GM12878 (cell line): ENCODE results near the gene LEF1. TPM values are rescaled to one million over a fixed set of nuclear protein-coding genes. Genes with fewer than 3 reads are reported as not detected.

Experiments used
- ATAC-seq: fragments of 200-7000 bp; cut with Tn5 transposase; 3 replicates; pipeline ENCODE4 v1.9.1; 2020; ENCODE audit warnings: mild to moderate bottlenecking, moderate library complexity
- BruUV-seq: library from RNA; stranded (reverse); fragments of 400-500 nt; replicated peaks from 2 replicates; lab custom pipeline; 2021; lab: Mats Ljungman, UMichigan
- CTCF ChIA-PET: fragments of 300-600 bp; sonication (Branson Sonifier 250); formaldehyde crosslinking; extraction: SDS; loops from one replicate; lab custom pipeline; 2021; ENCODE audit warnings: inconsistent platforms; lab: Yijun Ruan, JAX
- POLR2A ChIA-PET: fragments of 350-600 bp; formaldehyde crosslinking; extraction: SDS; loops from one replicate; lab custom pipeline; 2021; ENCODE audit warnings: inconsistent platforms; lab: Charles Lee
- RAD21 ChIA-PET: fragments of 300-600 bp; sonication (Branson Sonifier 250); formaldehyde crosslinking; loops from one replicate; lab custom pipeline; 2023; ENCODE audit warnings: antibody characterized with exemption; ENCODE audit not compliant: unreplicated experiment; lab: Charles Lee
- SMC1A ChIA-PET: fragments of 300-600 bp; sonication (Branson Sonifier 250); formaldehyde crosslinking; loops from one replicate; lab custom pipeline; 2023; ENCODE audit not compliant: unreplicated experiment, uncharacterized antibody; lab: Charles Lee
- DNase-seq: peaks from one replicate; pipeline ENCODE4 v3.0.0-alpha.2; 2011; ENCODE audit warnings: low read depth, low spot score
- FAIRE-seq: peaks from 3 replicates; lab custom pipeline; 2011; peaks lifted over from hg19 to GRCh38; lab: Jason Lieb, UNC
- H2AFZ ChIP-seq: 2 replicates; pipeline ENCODE4 v1.6.0; 2011; ENCODE audit warnings: low read depth, low read length, control low read depth; ENCODE audit not compliant: control insufficient read depth
- H3K27ac ChIP-seq: 2 replicates; pipeline ENCODE4 v1.5.1; 2011; ENCODE audit warnings: control low read depth; ENCODE audit not compliant: control insufficient read depth, insufficient read depth
- H3K27me3 ChIP-seq, 2 experiments: replicated peaks in 1 of 2; 2 replicates each; pipeline versions ENCODE4 v1.6.0 to v1.6.1; 2011; ENCODE audit warnings: low read length in 1 of 2; ENCODE audit not compliant: control insufficient read depth in 2 of 2, insufficient read depth in 2 of 2
- H3K36me3 ChIP-seq, 2 experiments: 2 replicates each; pipeline ENCODE4 v1.5.1; 2011; ENCODE audit warnings: low read length in 1 of 2; ENCODE audit not compliant: control insufficient read depth in 2 of 2, insufficient read depth in 2 of 2
- H3K4me1 ChIP-seq: 2 replicates; pipeline ENCODE4 v1.6.1; 2011; ENCODE audit warnings: mild to moderate bottlenecking, low read length, moderate library complexity, mixed read lengths; ENCODE audit not compliant: control insufficient read depth, insufficient read depth
- H3K4me2 ChIP-seq: 2 replicates; pipeline ENCODE4 v1.6.0; 2011; ENCODE audit warnings: control low read depth; ENCODE audit not compliant: control insufficient read depth, insufficient read depth
- H3K4me3 ChIP-seq: fragments of 200-600 bp; sonication (generic); 2 replicates; pipeline ENCODE4 v1.5.1; 2016
- H3K79me2 ChIP-seq: 2 replicates; pipeline ENCODE4 v1.6.0; 2011; ENCODE audit warnings: low read length; ENCODE audit not compliant: control insufficient read depth, insufficient read depth
- H3K9ac ChIP-seq: 2 replicates; pipeline ENCODE4 v1.8.0; 2011; ENCODE audit warnings: low read length, control low read depth, mixed read lengths; ENCODE audit not compliant: control insufficient read depth, insufficient read depth
- H3K9me3 ChIP-seq: replicated peaks from 3 replicates; pipeline ENCODE4 v1.5.1; 2011; ENCODE audit warnings: mild to moderate bottlenecking, low read length; ENCODE audit not compliant: control insufficient read depth, insufficient read depth
- H4K20me1 ChIP-seq: 2 replicates; pipeline ENCODE4 v1.6.0; 2011; ENCODE audit not compliant: control insufficient read depth, insufficient read depth
- CHD1 ChIP-seq: IDR thresholded peaks from 2 replicates; pipeline ENCODE4 v1.6.1; 2012; ENCODE audit warnings: low read depth, low read length, improper control_type of control experiment
- CHD2 ChIP-seq: IDR thresholded peaks from 2 replicates; pipeline ENCODE4 v1.6.1; 2011; ENCODE audit warnings: low read depth, low read length, improper control_type of control experiment, borderline replicate concordance
- CREB1 ChIP-seq: IDR thresholded peaks from 2 replicates; pipeline ENCODE4 v1.6.1; 2012; ENCODE audit warnings: low read depth, mild to moderate bottlenecking, inconsistent platforms
- ETV6 ChIP-seq, 2 experiments: fragments of 450-650 bp in 1 of 2; IDR thresholded peaks in 1 of 2; conservative IDR thresholded peaks in 1 of 2; 2 replicates each; pipeline ENCODE4 v1.6.1; 2014; ENCODE audit warnings: antibody characterized with exemption in 1 of 2, borderline replicate concordance in 1 of 2, low read depth in 1 of 2, mild to moderate bottlenecking in 1 of 2, moderate library complexity in 1 of 2
- FOS ChIP-seq: IDR thresholded peaks from 3 replicates; pipeline ENCODE4 v1.6.1; 2011; ENCODE audit warnings: borderline replicate concordance; ENCODE audit not compliant: insufficient read length; ENCODE audit errors: extremely low read depth
- HDAC6 ChIP-seq: fragments of 200-600 bp; sonication (generic); IDR thresholded peaks from one replicate; pipeline ENCODE4 v1.8.0; 2017; ENCODE audit warnings: antibody characterized with exemption; ENCODE audit not compliant: unreplicated experiment
- IKZF1 ChIP-seq: fragments of 450-650 bp; conservative IDR thresholded peaks from 2 replicates; pipeline ENCODE4 v1.6.1; 2017; ENCODE audit warnings: antibody characterized with exemption, mild to moderate bottlenecking
- JUND ChIP-seq: IDR thresholded peaks from 2 replicates; pipeline ENCODE4 v1.6.1; 2012; ENCODE audit warnings: low read depth, mild to moderate bottlenecking, low read length, improper control_type of control experiment, moderate library complexity
- KLF5 ChIP-seq: fragments of 450-650 bp; IDR thresholded peaks from 2 replicates; pipeline ENCODE4 v1.6.1; 2014; ENCODE audit warnings: mild to moderate bottlenecking; ENCODE audit not compliant: partially characterized antibody
- MTA3 ChIP-seq: IDR thresholded peaks from 2 replicates; pipeline ENCODE4 v1.6.1; 2012; ENCODE audit warnings: low read length, inconsistent platforms, borderline replicate concordance
- NBN ChIP-seq: fragments of 450-650 bp; IDR thresholded peaks from 2 replicates; pipeline ENCODE4 v1.6.1; 2016
- POU2F2 ChIP-seq: IDR thresholded peaks from 3 replicates; pipeline ENCODE4 v1.6.1; 2011; ENCODE audit warnings: low read depth, mild to moderate bottlenecking, low read length, borderline replicate concordance
- SIX5 ChIP-seq: IDR thresholded peaks from 2 replicates; pipeline ENCODE4 v1.6.1; 2011; ENCODE audit warnings: mild to moderate bottlenecking, low read depth, low read length, moderate library complexity; ENCODE audit not compliant: severe bottlenecking
- SMAD1 ChIP-seq: fragments of 450-650 bp; IDR thresholded peaks from 2 replicates; pipeline ENCODE4 v1.6.1; 2018; ENCODE audit warnings: mild to moderate bottlenecking, low read depth; ENCODE audit not compliant: partially characterized antibody
- SMAD5 ChIP-seq: IDR thresholded peaks from 2 replicates; pipeline ENCODE4 v1.6.1; 2016; ENCODE audit warnings: antibody characterized with exemption, low read depth
- SP1 ChIP-seq: IDR thresholded peaks from one replicate; pipeline ENCODE4 v1.6.1; 2011; ENCODE audit warnings: low read depth, low read length
- TBL1XR1 ChIP-seq: IDR thresholded peaks from 2 replicates; pipeline ENCODE4 v1.6.1; 2012; ENCODE audit warnings: low read depth, low read length, improper control_type of control experiment
- WGBS: methylation state at CpG from one replicate; pipeline ENCODE4 v1.1.6; 2016; ENCODE audit warnings: low lambda C conversion rate; ENCODE audit not compliant: insufficient replicate concordance, insufficient coverage; ENCODE audit errors: missing lambda C conversion rate; 5-methylcytosine and 5-hydroxymethylcytosine counted together
- in situ Hi-C: fragments of 300-500 bp; cut with MboI; formaldehyde crosslinking; loops from 9 replicates; pipeline ENCODE4 v1.14.3; 2018; ENCODE audit warnings: mixed read lengths
- intact Hi-C: fragments of 100-400 bp; cut with micrococcal nuclease; formaldehyde crosslinking; loops from one replicate; pipeline ENCODE4 v1.14.2; 2022; ENCODE audit not compliant: unreplicated experiment
- polyA plus RNA-seq, 11 experiments: library from polyadenylated mRNA; depleted of rRNA in 4 of 11; unstranded in 6 of 11; stranded (reverse) in 5 of 11; fragments of >200 nt; fragmentation: Nextera tagmentation in 4 of 11; fragmentation: Illumina TruSeq in 1 of 11; extraction: Ambion mirVana in 4 of 11; extraction: Trizol in 1 of 11; gene quantifications; 1 replicate in 1 of 11; 2 replicates in 10 of 11; pipeline versions ENCODE4 v1.2.1 to v1.2.3, GENCODE V29; 2011 to 2016; ENCODE audit warnings: inconsistent platforms in 2 of 11, missing spikeins in 2 of 11, low read depth in 1 of 11
- total RNA-seq, 4 experiments: library from RNA; depleted of rRNA in 3 of 4; stranded (reverse); fragments of >200 nt in 3 of 4; fragmentation: Illumina TruSeq in 1 of 4; extraction: Trizol in 1 of 4; gene quantifications; 2 replicates each; pipeline versions ENCODE4 v1.2.1 to v1.2.3, GENCODE V29; 2013 to 2021
- TF ChIP-seq, protein P1 (sequence below): IDR thresholded peaks from 2 replicates; pipeline ENCODE4 v1.6.1; 2012; ENCODE audit warnings: low read depth, low read length, improper control_type of control experiment
- TF ChIP-seq, protein P2 (sequence below): IDR thresholded peaks from 2 replicates; pipeline ENCODE4 v1.6.1; 2012; ENCODE audit warnings: low read length, inconsistent platforms

Gene LEF1
- total and polyA plus RNA-seq, 10 of the 15 experiments (the other 5 are each of a cell fraction or from before 2014, with no cell fraction given) = 10.2 to 38.1 (median 19.5) TPM

DNA sequence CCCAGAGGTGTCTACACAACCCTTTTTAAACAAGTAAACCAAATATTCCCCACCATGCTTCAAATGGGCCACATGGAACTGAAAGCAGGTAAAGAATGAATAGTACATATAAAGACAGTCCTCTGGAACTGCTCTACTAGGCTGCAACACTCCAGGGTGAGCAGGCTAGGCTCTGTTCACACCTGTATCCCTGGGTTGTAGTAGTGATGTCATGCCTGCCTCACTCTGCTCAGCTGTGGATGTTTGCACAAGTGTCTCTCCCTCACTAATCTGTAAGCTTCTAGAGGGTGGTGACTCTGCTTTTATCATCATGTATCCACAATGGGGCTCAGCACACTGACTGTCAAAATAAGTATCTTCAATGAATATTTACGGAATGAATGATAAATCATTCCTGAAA, 20.4 kb downstream of the LEF1 start:
- Histone ChIP-seq H2AFZ (no peak overlapping the region), H3K36me3 (no peaks in the 10 kb centered on the region), H3K9me3 (no peaks in the 10 kb centered on the region), H3K79me2 (no peaks in the 10 kb centered on the region), H4K20me1 (no peaks in the 10 kb centered on the region), H3K27me3 (no peaks in the 10 kb centered on the region), H3K9ac (no peak overlapping the region), H3K4me1 (no peaks in the 10 kb centered on the region; the same call in 1 of the 2 replicates), H3K4me2 (no peak overlapping the region), H3K27ac (no peak overlapping the region), H3K4me3 (no peak overlapping the region)
- FAIRE-seq = no peak
- ChIA-PET CTCF (no interaction called here), POLR2A (no interaction called here), RAD21 (no interaction called here), SMC1A (no interaction called here)
- intact Hi-C loops (no loop called here), in situ Hi-C loops (no loop called here)
- BruUV-seq = no TSS peak
- ATAC-seq = peak; percentile 56
- TF ChIP-seq SMAD5 (no peak), CREB1 (peak; percentile 53; the same call in 1 of the 2 replicates), TBL1XR1 (no peak), POU2F2 (no peak), JUND (no peak), CHD2 (no peak)
- TF ChIP-seq, protein P1, sequence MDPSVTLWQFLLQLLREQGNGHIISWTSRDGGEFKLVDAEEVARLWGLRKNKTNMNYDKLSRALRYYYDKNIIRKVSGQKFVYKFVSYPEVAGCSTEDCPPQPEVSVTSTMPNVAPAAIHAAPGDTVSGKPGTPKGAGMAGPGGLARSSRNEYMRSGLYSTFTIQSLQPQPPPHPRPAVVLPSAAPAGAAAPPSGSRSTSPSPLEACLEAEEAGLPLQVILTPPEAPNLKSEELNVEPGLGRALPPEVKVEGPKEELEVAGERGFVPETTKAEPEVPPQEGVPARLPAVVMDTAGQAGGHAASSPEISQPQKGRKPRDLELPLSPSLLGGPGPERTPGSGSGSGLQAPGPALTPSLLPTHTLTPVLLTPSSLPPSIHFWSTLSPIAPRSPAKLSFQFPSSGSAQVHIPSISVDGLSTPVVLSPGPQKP = no peak
- WGBS = 75% methylated on average over 1 of the region's 1 CpG
- DNase-seq = no peak

GRCh38 chr4:108146819-108147218, 21.9 kb downstream of the LEF1 start:
- ChIA-PET CTCF (no interaction called here), RAD21 (interaction anchor here (0.8 kb wide), 1 partner anchor 19 kb away, joined by 3 read pairs; no protein-coding TSS in a partner anchor), POLR2A (no interaction called here), SMC1A (interaction anchor here (0.5 to 0.6 kb wide), 2 partner anchors 10 to 332 kb away, joined by 3 read pairs; no protein-coding TSS in a partner anchor)
- Histone ChIP-seq H3K4me3 (no peak overlapping the region), H3K4me1 (no peaks in the 10 kb centered on the region; the same call in 1 of the 2 replicates), H3K36me3 (no peaks in the 10 kb centered on the region), H3K27ac (no peak overlapping the region), H3K79me2 (no peaks in the 10 kb centered on the region), H2AFZ (no peak overlapping the region), H3K4me2 (no peak overlapping the region), H3K9ac (no peak overlapping the region), H3K9me3 (no peaks in the 10 kb centered on the region), H3K27me3 (no peaks in the 10 kb centered on the region), H4K20me1 (no peaks in the 10 kb centered on the region)
- no peak for DNase-seq
- ATAC-seq = no peak
- in situ Hi-C loops = no loop called here
- no TSS peak for BruUV-seq
- FAIRE-seq = no peak
- intact Hi-C loops = no loop called here
- 57% methylated on average over 5 of the region's 5 CpGs for WGBS
- TF ChIP-seq NBN (no peak), SP1 (no peak), CHD1 (no peak), SIX5 (no peak), ETV6 (conservative IDR thresholded peaks at IDR 0.05 in 1 of 2, IDR thresholded peaks at IDR 0.05 in 1 of 2; ENCODE audit: borderline replicate concordance in 1 of 2, low read depth in 1 of 2) (no peak), FOS (no peak), KLF5 (no peak), MTA3 (no peak), IKZF1 (no peak), HDAC6 (no peak), SMAD1 (no peak)
- TF ChIP-seq, protein P2, sequence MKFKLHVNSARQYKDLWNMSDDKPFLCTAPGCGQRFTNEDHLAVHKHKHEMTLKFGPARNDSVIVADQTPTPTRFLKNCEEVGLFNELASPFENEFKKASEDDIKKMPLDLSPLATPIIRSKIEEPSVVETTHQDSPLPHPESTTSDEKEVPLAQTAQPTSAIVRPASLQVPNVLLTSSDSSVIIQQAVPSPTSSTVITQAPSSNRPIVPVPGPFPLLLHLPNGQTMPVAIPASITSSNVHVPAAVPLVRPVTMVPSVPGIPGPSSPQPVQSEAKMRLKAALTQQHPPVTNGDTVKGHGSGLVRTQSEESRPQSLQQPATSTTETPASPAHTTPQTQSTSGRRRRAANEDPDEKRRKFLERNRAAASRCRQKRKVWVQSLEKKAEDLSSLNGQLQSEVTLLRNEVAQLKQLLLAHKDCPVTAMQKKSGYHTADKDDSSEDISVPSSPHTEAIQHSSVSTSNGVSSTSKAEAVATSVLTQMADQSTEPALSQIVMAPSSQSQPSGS = no peak
